GM10248 (cell line): ENCODE data around the gene R3HDM4.
A peak's percentile ranks its signal among the peaks of the same experiment; 100 is the strongest.

Experiments used
- CTCF ChIA-PET: fragments of 300-600 bp; sonication (Branson Sonifier 250); formaldehyde crosslinking; extraction: SDS; loops from one replicate; lab custom pipeline; 2021; ENCODE audit warnings: antibody characterized with exemption; lab: Yijun Ruan, JAX
- POLR2A ChIA-PET: fragments of 350-650 bp; sonication (Branson Sonifier 250); formaldehyde crosslinking; extraction: SDS; loops from one replicate; lab custom pipeline; 2020; ENCODE audit warnings: antibody characterized with exemption; lab: Yijun Ruan, JAX
- DNase-seq: peaks from one replicate; pipeline ENCODE4 v3.0.0; 2012; ENCODE audit errors: extremely low spot score
- TF ChIP-seq, protein P1 (sequence below): IDR thresholded peaks from 2 replicates; pipeline ENCODE4 v1.5.1; 2012; ENCODE audit warnings: mild to moderate bottlenecking, low read depth; ENCODE audit errors: extremely low read depth, missing control alignments, control extremely low read depth

The R3HDM4 gene

GRCh38 chr19:942133-942645 is 29.2 kb upstream of the R3HDM4 start:
- DNase-seq = no peak
- ChIA-PET CTCF (interaction anchor here (1.3 kb wide), 1 partner anchor 9 kb away, joined by 3 read pairs; no protein-coding TSS in a partner anchor), POLR2A (no interaction called here)
- TF ChIP-seq, protein P1, sequence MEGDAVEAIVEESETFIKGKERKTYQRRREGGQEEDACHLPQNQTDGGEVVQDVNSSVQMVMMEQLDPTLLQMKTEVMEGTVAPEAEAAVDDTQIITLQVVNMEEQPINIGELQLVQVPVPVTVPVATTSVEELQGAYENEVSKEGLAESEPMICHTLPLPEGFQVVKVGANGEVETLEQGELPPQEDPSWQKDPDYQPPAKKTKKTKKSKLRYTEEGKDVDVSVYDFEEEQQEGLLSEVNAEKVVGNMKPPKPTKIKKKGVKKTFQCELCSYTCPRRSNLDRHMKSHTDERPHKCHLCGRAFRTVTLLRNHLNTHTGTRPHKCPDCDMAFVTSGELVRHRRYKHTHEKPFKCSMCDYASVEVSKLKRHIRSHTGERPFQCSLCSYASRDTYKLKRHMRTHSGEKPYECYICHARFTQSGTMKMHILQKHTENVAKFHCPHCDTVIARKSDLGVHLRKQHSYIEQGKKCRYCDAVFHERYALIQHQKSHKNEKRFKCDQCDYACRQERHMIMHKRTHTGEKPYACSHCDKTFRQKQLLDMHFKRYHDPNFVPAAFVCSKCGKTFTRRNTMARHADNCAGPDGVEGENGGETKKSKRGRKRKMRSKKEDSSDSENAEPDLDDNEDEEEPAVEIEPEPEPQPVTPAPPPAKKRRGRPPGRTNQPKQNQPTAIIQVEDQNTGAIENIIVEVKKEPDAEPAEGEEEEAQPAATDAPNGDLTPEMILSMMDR = no peak

- ChIA-PET CTCF (interaction anchor here (1.3 kb wide), 1 partner anchor 8 kb away, joined by 3 read pairs; no protein-coding TSS in a partner anchor), POLR2A (no interaction called here)
- TF ChIP-seq, protein P1 = no peak
- DNase-seq = no peak
These were observed 28.5 kb upstream of the R3HDM4 start for GRCh38 chr19:941292-942132.

DNA sequence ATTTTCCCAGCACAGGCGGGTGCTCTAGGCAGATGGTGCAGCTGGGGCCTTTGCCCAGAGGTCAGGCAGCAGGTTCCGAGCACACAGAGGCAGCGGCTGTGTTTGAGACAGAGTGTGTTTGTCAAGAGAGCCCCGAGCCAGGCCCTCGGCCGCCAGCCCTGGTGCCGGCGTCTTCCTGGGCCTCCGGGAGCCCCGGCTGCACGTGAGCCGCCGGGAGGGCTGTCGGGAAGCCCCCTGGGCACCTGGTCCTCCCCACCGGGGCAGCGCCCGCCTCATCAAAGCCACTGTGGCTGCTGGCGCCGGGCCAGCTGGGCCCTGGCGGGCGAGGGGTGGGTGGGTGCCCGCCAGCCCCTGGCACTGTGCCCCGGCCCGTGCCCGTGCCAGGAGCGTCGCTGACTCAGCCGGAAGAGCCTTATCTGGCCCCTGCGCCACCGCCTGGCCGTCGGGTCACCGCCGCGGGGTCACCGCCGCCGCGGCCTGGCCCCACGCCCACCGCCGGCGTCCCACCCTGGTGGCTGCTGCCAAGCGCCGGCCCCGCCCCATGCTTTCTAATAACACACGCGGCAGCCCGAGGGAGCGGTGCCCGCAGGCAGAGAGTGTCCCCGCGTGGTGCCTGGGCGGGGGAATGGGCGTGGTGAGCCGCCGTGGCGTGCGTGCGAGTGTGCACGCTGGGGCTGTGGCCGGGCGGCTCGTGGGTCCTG is 27.7 kb upstream of the R3HDM4 start:
- ChIA-PET CTCF (interaction anchor here (1.2 to 1.3 kb wide), 2 partner anchors 41 to 43 kb away, joined by 3 read pairs; partner anchors contain the start of gene WDR18), POLR2A (no interaction called here)
- TF ChIP-seq, protein P1 = peak; percentile 18
- DNase-seq = no peak

- DNase-seq = no peak
- TF ChIP-seq, protein P1 = no peak
- CTCF ChIA-PET = interaction anchor here (1.2 to 1.3 kb wide), 2 partner anchors 42 to 44 kb away, joined by 3 read pairs; partner anchors contain the start of gene WDR18
- POLR2A ChIA-PET = no interaction called here
These were observed 26.9 kb upstream of the R3HDM4 start for GRCh38 chr19:939922-940321.

DNA sequence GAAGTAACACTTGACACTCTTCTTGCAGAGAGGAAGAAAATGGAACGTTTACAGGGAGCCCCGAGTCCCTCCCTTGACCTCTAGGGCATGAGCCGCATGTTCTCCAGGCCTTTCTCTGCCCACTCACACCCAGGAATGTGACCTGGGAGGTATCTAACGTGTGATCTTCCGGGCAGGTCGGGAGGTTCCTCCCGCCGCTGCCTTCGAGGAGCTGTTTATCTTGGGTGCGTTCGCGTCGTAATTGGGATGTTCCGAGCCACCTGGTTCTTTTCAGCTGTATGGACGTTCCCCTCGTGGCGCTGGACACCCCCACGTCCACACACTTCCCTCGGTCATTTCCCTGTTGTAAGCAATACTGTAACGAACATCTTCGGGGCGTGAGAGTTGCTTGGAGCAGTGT is 26.4 kb upstream of the R3HDM4 start:
- ChIA-PET CTCF (interaction anchor here (1.2 to 1.3 kb wide), 2 partner anchors 43 to 44 kb away, joined by 3 read pairs; partner anchors contain the start of gene WDR18), POLR2A (interaction anchor here (0.7 kb wide), 1 partner anchor 674 kb away, joined by 5 read pairs; no protein-coding TSS in a partner anchor)
- no peak for DNase-seq
- TF ChIP-seq, protein P1 = no peak
